HL-60 (cell line): ENCODE data around the gene PRSS50.

Source experiments
- CTCF ChIP-seq: IDR thresholded peaks from one replicate; pipeline ENCODE4 v1.5.1; 2011; ENCODE audit warnings: low read length, control low read depth, inconsistent platforms; ENCODE audit not compliant: insufficient read depth
- POLR2AphosphoS5 ChIP-seq: IDR thresholded peaks from 2 replicates; pipeline ENCODE4 v1.6.1; 2012; ENCODE audit warnings: low read depth

DNA sequence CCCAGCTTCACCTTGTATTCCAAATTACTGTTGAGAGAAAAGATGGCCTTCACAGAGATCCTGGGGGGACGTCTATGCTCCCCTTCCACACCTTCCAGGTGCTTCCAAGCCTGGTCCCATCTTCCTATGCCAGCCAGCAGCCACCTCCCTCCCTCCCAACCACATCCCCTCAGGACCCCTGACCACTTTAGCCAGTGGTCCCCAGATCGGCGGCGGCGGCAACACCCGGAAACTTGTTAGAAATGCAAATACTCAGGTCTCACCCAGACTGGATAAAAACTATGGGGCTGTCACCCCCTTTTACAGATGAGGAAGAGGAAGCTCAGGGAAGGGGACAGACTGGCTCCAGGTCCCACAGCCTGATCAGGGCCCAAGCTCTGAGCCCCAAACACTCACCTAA lies 38.0 kb upstream of the PRSS50 start:
- TF ChIP-seq POLR2AphosphoS5: no peak
- TF ChIP-seq CTCF: no peak
